Left ventricle myocardium superior (tissue), 1 donor: Measurements from ENCODE around the gene KCTD2. TPM values are rescaled to one million over a fixed set of nuclear protein-coding genes. Genes with fewer than 3 reads are reported as not detected.

ENCODE experiments used
- ATAC-seq: fragments of 200-7000 bp; cut with Tn5 transposase; one replicate; pipeline ENCODE4 v1.9.1; 2020; ENCODE audit warnings: mild to moderate bottlenecking, moderate library complexity
- DNase-seq: peaks from one replicate; pipeline ENCODE4 v3.0.0-alpha.2; 2020
- intact Hi-C: fragments of 100-400 bp; cut with micrococcal nuclease; formaldehyde crosslinking; loops from one replicate; pipeline ENCODE4 v1.11.0; 2022
- total RNA-seq: library from RNA; stranded (reverse); fragmentation: NEBNext Ultra II Directional; extraction: Animal tissue kit (Norgen Biotek cat#: 25700); gene quantifications from one replicate; pipeline ENCODE4 v1.2.1, GENCODE V29; 2021
- donor health status: DM: no; HTN: yes; CAD: no; lungs with severe emphysema.

The KCTD2 gene
- total RNA-seq, 1 donor from 2014 or later, result 24.1 TPM

GRCh38 chr17:75088465-75089417 lies 41.7 kb downstream of the KCTD2 start:
- DNase-seq, result no peak
- intact Hi-C loops, result no loop called here
- peak; percentile 31 for ATAC-seq

DNA sequence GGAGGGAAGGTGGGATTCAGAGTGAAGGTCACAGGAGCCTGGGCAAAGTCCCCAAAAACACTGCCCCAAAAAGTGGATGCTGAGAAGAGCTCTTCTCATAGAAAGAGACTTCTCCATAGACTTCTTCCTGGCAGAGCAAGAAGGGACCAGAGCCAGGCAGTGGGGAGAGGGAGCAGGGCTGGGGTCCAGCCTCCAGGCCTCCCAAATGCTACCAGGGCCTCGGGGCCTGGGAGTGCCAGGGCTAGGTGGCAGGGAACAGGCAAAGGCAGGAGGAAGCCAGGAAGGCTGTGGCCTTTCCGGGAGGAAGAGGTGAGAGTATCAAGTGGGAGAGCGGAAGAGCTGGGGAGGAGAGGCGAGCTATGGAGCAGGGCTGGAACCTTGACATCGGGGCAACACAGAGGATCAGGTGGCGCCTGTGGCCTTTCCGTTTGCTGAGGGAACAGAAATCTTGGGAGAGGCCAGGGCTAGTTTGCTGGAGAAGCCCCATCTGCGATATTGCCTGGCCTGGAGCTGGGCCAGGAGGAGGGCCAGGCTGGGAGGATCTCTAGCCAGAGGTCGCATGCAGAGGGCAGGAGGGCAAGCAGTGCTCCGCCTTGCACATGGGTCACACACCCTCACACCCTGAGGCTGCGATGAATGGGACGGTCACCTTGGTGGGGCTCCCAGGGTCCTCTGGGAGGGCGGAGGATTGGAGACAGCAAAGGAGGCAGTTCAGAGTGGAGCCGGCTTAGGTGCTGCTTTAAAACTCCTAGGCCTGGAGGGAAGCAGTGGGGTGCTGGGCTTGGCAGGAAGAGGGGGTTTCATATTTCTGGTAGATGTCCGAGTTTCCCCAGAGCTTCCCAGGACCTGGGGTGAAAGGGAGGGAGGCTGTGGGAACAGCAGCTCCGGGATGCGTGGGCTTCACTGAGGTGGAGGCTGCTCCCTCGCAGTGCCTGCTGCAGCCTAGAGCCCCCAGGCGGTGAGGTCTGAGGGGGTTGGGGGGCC lies 44.1 kb downstream of the KCTD2 start:
- ATAC-seq (peak; percentile 6), DNase-seq (peak; percentile 72)
- intact Hi-C loops, result no loop called here

DNA sequence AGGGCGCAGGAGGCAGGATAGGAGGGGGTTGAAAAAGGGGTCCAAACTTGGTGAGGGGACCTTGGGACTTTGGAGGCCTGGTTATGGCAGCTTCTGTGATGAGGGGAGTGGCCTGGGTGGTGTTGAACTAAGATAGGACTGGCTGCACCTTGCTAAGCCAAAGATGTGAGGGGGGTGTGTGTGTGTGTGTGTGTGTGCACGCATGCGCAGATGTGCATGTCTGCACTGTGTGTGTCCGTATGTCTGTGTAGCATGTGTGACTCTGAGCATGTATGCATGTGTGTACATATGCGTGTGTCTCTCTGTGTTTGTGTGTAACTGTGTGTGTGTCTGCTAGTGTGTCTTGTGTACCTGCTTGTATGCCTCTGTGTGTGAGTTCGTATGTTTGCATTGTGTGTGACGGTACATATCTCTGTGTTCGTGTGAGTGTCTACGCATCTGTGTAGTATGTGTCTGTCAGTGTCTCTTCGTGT lies 44.9 kb downstream of the KCTD2 start:
- ATAC-seq (no peak), DNase-seq (no peak)
- intact Hi-C loops, result no loop called here

DNA sequence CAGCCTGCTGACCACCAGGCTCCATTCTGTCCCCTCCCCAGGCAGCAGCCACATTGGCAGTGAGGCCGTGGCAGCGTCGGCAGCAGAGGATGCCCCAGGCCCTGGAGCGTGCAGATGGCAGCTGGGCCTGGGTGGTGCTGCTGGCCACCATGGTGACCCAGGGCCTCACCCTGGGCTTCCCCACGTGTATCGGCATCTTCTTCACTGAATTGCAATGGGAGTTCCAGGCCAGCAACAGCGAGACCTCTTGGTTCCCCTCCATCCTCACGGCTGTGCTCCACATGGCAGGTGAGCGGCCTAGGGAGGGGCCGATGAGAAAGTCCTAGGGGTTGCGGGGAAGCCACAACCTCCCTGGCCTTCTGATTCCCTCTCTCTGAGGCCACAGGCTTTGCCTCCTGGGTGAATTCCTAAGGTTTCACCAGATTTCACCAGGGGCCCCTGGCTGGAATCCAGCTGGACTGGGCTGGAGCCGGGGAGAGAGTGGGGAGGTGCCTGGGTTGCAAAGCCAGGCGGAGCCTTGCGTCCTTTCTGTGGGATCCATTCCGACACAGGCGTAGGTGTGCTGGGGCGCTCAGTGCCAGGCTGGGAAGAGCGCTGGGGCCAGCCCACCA lies 46.6 kb downstream of the KCTD2 start:
- intact Hi-C loops, result no loop called here
- DNase-seq, result no peak
- ATAC-seq, result no peak

DNA sequence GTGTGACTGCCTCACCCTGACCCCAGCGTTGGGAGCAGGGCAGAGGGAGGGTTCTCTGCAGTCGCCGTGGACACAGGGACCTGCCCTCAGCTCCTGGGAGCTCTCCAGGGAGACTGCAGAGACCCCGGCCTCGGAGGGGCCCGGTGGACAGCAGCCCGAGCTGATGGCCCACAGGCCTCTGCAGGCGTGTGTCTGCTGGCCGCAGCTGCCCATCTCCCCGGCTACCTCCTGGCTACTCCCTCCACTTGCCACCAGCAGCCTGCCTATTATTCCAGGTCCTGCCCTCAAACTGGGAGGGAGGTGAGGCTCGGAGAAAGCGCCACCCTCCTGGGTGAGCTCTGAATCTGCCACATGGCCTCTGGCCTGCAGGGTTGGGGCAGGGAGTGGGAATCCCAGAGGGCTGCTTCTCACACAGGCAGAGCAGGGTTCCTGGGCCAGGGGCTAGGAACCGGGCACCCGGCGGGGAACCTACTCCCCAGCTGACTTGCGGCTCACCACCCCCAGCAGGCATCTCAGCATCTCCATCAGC lies 47.9 kb downstream of the KCTD2 start:
- DNase-seq, result no peak
- no peak for ATAC-seq
- intact Hi-C loops, result no loop called here

DNA sequence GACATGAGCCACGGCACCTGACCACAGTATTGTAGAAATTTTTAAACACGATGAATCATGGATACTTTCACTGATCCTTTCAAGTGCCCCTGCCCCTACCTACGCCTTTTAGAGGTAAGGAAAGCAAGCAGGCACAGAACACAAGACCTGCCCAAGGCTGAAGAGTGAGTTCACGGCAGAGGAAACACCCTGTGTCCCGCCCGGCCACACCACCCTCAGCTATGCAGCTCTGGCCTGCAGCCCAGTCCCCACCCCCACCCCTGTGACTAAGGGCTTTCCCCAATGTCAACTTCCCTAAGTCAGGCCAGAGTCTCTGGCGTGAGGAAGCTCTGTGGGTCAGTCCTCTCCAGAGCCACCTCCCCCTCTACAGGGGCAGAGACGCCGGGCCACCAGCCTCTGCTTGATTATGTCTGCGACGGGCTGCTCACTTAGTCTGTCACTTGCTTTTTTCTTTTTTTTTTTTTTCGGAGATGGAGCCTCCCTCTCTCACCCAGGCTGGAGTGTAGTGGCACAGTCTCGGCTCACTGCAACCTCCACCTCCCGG lies 49.1 kb downstream of the KCTD2 start:
- peak; percentile 73 for DNase-seq
- ATAC-seq, result peak; percentile 88
- intact Hi-C loops, result no loop called here

DNA sequence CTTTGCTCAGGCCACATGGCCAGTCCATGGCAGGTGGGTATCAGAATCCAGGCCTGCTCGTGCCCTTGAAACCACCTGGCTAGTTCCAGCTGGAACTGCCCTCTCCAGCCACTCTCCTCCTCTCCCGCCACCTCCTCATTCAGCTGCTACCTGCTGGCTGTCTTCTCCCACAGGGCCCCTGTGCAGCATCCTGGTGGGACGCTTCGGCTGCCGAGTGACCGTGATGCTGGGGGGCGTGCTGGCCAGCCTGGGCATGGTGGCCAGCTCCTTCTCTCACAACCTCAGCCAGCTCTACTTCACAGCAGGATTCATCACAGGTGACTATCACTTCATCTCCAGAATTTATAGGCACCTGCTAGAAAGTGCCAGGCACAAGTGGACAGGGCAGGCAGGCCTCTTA lies 50.8 kb downstream of the KCTD2 start:
- no peak for DNase-seq
- intact Hi-C loops, result no loop called here

GRCh38 chr17:75098861-75099260 lies 51.8 kb downstream of the KCTD2 start:
- DNase-seq (no peak), ATAC-seq (no peak)
- intact Hi-C loops, result no loop called here

More for the DNA sequence above, 50.8 kb downstream of the KCTD2 start:
- no peak for ATAC-seq

DNA sequence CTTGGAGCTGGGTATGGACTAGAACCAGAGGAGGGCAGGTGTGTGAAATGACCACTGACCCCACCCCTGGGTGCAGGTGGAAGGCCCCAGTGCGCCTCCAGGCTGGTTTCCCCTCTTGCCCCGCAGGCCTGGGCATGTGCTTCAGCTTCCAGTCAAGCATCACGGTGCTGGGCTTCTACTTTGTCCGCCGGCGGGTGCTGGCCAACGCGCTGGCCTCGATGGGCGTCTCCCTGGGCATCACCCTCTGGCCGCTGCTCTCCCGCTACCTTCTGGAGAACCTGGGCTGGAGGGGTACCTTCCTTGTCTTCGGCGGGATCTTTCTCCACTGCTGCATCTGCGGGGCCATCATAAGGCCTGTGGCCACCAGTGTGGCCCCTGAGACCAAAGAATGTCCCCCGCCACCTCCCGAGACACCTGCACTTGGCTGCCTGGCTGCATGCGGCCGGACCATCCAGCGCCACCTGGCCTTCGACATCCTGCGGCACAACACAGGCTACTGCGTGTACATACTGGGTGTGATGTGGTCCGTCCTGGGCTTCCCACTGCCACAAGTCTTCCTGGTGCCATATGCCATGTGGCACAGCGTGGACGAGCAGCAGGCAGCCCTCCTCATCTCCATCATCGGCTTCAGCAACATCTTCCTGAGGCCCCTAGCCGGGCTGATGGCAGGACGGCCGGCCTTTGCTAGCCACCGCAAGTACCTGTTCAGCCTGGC lies 53.0 kb downstream of the KCTD2 start:
- ATAC-seq, result no peak
- intact Hi-C loops, result no loop called here
- DNase-seq, result no peak

DNA sequence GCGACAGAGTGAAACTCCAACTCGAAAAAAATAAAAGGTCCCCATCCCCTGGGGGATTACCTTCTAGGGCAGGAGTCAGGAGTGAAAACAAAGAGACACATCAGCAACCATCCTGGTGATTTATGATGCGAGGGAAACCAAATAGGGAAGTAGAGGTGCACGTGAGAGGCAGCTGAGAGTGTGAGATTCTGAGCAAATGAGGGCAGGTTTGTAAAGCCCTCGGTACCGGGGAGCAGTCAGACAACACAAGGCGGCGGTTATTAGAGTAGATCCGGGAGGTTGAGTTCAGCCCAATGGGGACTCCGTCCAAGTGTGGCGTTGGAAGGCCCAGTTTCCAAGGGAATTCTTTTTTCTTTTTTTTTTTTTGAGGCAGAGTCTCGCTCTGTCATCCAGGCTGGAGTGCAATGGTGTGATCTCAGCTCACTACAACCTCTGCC lies 55.4 kb downstream of the KCTD2 start:
- ATAC-seq (no peak), DNase-seq (no peak)
- intact Hi-C loops, result no loop called here

DNA sequence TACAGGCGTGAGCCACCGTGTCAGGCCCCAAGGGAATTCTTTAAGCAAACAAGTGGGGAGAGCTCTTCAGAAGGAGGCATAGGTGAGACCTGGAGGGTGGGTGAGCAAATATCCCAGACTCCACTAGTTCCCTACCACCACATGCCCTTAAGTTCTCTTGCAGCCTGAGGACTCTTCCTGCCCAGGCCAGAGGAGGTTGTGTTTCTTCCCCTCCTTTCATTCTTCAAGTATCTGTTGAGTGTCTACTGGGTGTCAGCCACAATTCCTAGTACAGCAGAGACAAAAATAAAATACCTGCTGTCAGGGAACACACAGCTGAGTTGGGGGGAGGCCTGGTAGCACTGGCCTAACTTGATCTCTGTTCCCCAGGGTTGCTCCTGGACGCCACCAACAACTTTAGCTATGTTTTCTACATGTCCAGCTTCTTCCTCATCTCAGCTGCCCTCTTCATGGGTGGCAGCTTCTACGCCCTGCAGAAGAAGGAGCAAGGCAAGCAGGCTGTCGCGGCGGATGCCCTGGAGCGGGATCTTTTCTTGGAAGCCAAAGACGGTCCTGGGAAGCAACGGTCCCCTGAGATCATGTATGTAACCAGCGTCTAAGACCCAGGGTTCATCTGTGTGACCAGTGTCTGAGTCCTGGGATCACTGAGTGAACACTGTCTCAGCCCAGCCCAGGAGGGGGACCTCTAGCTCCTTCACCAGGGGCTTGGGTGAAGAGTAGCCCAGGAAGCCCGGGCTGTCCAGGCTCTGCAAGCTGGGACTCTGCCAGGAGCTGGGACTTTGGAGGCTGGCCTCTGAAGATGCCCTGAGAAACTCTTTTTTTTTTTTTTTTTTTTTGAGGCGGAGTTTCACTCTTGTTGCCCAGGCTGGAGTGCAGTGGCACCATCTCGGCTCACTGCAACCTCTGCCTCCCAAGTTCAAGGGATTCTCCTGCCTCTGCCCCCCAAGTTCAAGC lies 56.9 kb downstream of the KCTD2 start:
- DNase-seq (no peak), ATAC-seq (peak; percentile 70)
- intact Hi-C loops, result no loop called here

- DNase-seq (peak; percentile 52), ATAC-seq (peak; percentile 36)
- intact Hi-C loops, result no loop called here
Observed at GRCh38 chr17:75105126-75106080, 58.4 kb downstream of the KCTD2 start.

DNA sequence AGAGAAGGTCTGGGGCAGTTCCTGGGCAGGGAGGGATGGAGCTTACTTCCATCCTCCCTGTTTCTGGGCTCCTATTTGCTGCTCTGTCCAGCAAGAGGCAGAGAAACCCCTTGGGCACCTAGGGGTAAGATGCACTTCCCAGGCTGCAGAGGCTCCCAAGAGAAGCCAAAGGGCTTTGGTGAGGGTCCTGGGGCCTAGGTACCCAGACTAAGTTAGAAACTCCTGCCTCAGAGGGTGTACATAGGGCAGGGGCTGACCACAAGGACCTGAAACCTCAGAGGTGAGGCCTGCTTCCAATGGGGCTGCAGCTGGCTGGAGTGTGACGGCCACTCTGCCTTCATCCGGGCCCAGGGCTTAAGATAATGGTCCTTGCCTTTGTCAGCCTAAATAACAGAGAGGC lies 61.2 kb downstream of the KCTD2 start:
- ATAC-seq (no peak), DNase-seq (no peak)
- intact Hi-C loops, result no loop called here

- intact Hi-C loops, result no loop called here
Observed at GRCh38 chr17:75109046-75109406, 62.0 kb downstream of the KCTD2 start.

DNA sequence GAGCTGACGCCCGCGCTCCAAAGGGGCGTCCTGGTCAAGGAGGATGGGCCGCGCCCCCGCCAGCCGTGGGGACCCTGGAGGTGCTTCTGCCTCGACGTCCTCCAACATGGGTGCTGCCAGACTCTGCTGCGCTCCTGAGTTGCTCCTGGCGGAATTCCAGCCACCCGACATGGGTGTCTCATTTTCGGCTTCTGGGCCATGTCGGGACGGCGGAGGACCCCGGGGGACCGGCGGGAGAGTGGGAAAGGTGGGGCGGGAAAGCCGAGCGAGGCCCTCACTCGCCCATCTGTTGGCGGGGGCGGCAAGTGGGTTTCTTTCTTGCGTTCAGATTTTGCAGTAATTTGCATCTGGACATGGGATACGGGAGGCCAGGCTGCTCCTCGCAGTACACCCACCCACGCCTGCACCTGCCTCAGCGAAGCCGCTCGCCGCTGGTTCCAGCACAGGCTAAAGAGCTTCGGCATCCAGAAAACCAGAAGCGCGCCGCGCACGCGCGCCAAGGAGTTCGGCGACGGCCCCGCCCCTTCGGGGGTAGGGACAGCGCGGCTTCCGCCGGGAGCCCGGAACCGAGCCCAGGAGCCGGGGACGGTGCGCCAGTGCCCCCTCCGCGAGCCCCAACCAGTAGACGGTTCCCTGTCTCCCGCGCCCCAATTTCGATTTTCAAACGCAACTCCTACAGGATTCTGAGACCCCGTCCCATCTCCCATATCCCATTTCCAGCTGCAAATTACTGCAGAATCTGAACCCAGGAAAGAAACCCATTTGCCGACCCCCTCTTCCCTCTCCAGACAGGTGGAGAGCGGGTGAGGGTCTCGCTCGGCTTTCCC lies 62.6 kb downstream of the KCTD2 start, which contains the start of gene ARMC7:
ARMC7 (plus strand) TSS at position 563 of the 827 bp plus-strand sequence. CDS start 320 bp downstream, outside the sequence.
- DNase-seq (peak; percentile 96), ATAC-seq (peak; percentile 89)
- intact Hi-C loops, result no loop called here

More at GRCh38 chr17:75109046-75109406, 62.0 kb downstream of the KCTD2 start:
- DNase-seq, result no peak
- no peak for ATAC-seq
